ACC112 (cell line): Measurements from ENCODE around the gene PSG1.
"Not testable (repeated sequence)": the region's sequence is repeated elsewhere in the genome, so short reads cannot be mapped to it uniquely, and the experiment has no call there.

Experiments used
- H2AFZ ChIP-seq: fragments of 200-600 bp; sonication (generic); one replicate; pipeline ENCODE4 v1.6.0; 2017; ENCODE audit warnings: antibody characterized with exemption, low read length; ENCODE audit not compliant: unreplicated experiment
- H3K27ac ChIP-seq: fragments of 200-600 bp; sonication (generic); 2 replicates; pipeline ENCODE4 v1.5.1; 2014; ENCODE audit warnings: low read depth, mild to moderate bottlenecking, antibody characterized with exemption, low read length, moderate library complexity
- H3K27me3 ChIP-seq: fragments of 200-600 bp; sonication (generic); 2 replicates; pipeline ENCODE4 v1.6.1; 2014; ENCODE audit warnings: mild to moderate bottlenecking, antibody characterized with exemption, low read length, moderate library complexity, mixed read lengths; ENCODE audit not compliant: insufficient read depth
- H3K36me3 ChIP-seq: fragments of 200-600 bp; sonication (generic); 2 replicates; pipeline ENCODE4 v1.6.1; 2016; ENCODE audit warnings: mild to moderate bottlenecking, antibody characterized with exemption, low read length, moderate library complexity, mixed read lengths; ENCODE audit not compliant: insufficient read depth
- H3K4me1 ChIP-seq: fragments of 200-600 bp; sonication (generic); one replicate; pipeline ENCODE4 v1.6.1; 2016; ENCODE audit warnings: low read length, mixed read lengths; ENCODE audit not compliant: insufficient read depth, unreplicated experiment, control insufficient read depth
- H3K4me3 ChIP-seq: fragments of 200-600 bp; sonication (generic); 2 replicates; pipeline ENCODE4 v1.5.1; 2014; ENCODE audit warnings: mild to moderate bottlenecking, low read depth, low read length
- H3K79me2 ChIP-seq: fragments of 200-600 bp; sonication (generic); one replicate; pipeline ENCODE4 v1.6.0; 2016; ENCODE audit warnings: low read length; ENCODE audit not compliant: control insufficient read depth, unreplicated experiment, insufficient read depth

The PSG1 gene

GRCh38 chr19:42881279-42881678 is 1.8 kb upstream of the PSG1 start:
- not testable (repeated sequence) for H2AFZ ChIP-seq

GRCh38 chr19:42880621-42881020 is 1.1 kb upstream of the PSG1 start:
- not testable (repeated sequence) for H3K79me2 ChIP-seq, H3K27ac ChIP-seq, H3K27me3 ChIP-seq, H2AFZ ChIP-seq, H3K36me3 ChIP-seq, H3K4me3 ChIP-seq
- H3K4me1 ChIP-seq, result peaks cover 14% of the 10 kb centered on the region

More at GRCh38 chr19:42881279-42881678, 1.8 kb upstream of the PSG1 start:
- not testable (repeated sequence) for H3K36me3 ChIP-seq, H3K27ac ChIP-seq, H3K4me3 ChIP-seq, H3K27me3 ChIP-seq, H3K79me2 ChIP-seq, H3K4me1 ChIP-seq

- peak overlapping the region; percentile 95 for H3K27ac ChIP-seq
- not testable (repeated sequence) for H2AFZ ChIP-seq, H3K4me3 ChIP-seq, H3K27me3 ChIP-seq, H3K36me3 ChIP-seq, H3K79me2 ChIP-seq
- peaks cover 15% of the 10 kb centered on the region for H3K4me1 ChIP-seq
Observed at GRCh38 chr19:42876596-42876995, 2.9 kb downstream of the PSG1 start.

- peak overlapping the region; percentile 95 for H3K27ac ChIP-seq
- H3K27me3 ChIP-seq, H3K79me2 ChIP-seq: not testable (repeated sequence)
Observed at GRCh38 chr19:42875881-42876280, 3.6 kb downstream of the PSG1 start.

GRCh38 chr19:42874901-42875813 is 4.4 kb downstream of the PSG1 start:
- not testable (repeated sequence) for H3K27me3 ChIP-seq, H3K4me3 ChIP-seq, H3K79me2 ChIP-seq, H3K36me3 ChIP-seq, H2AFZ ChIP-seq
- H3K4me1 ChIP-seq, result peaks cover 15% of the 10 kb centered on the region
- H3K27ac ChIP-seq, result peak overlapping the region; percentile 95

More at GRCh38 chr19:42875881-42876280, 3.6 kb downstream of the PSG1 start:
- H3K36me3 ChIP-seq, H2AFZ ChIP-seq, H3K4me3 ChIP-seq: not testable (repeated sequence)
- H3K4me1 ChIP-seq, result peaks cover 15% of the 10 kb centered on the region

GRCh38 chr19:42874136-42874535 is 5.4 kb downstream of the PSG1 start:
- peak overlapping the region; percentile 95; the same call in 1 of the 2 replicates for H3K27ac ChIP-seq
- H3K4me1 ChIP-seq, result peaks cover 15% of the 10 kb centered on the region
- not testable (repeated sequence) for H2AFZ ChIP-seq, H3K79me2 ChIP-seq, H3K4me3 ChIP-seq, H3K27me3 ChIP-seq, H3K36me3 ChIP-seq

GRCh38 chr19:42872608-42873007 is 6.9 kb downstream of the PSG1 start:
- Histone ChIP-seq H3K27me3 (no peaks in the 10 kb centered on the region), H3K4me1 (peaks cover 15% of the 10 kb centered on the region), H3K27ac (no peak overlapping the region)

GRCh38 chr19:42857544-42857867 is 22.0 kb downstream of the PSG1 start:
- no peaks in the 10 kb centered on the region for H3K27me3 ChIP-seq
- H3K4me1 ChIP-seq, result peaks cover 6% of the 10 kb centered on the region
- H2AFZ ChIP-seq, result no peak overlapping the region
- H3K27ac ChIP-seq, result no peak overlapping the region
- no peaks in the 10 kb centered on the region for H3K36me3 ChIP-seq
- H3K4me3 ChIP-seq, result no peak overlapping the region
- H3K79me2 ChIP-seq, result no peaks in the 10 kb centered on the region

More at GRCh38 chr19:42872608-42873007, 6.9 kb downstream of the PSG1 start:
- H3K79me2 ChIP-seq, result no peaks in the 10 kb centered on the region
- H2AFZ ChIP-seq, result no peak overlapping the region
- no peak overlapping the region for H3K4me3 ChIP-seq
- no peaks in the 10 kb centered on the region for H3K36me3 ChIP-seq

GRCh38 chr19:42856866-42857543 is 22.5 kb downstream of the PSG1 start:
- H3K79me2 ChIP-seq, H3K27me3 ChIP-seq, H3K4me3 ChIP-seq, H3K36me3 ChIP-seq, H3K27ac ChIP-seq, H2AFZ ChIP-seq: not testable (repeated sequence)
- peaks cover 10% of the 10 kb centered on the region for H3K4me1 ChIP-seq

GRCh38 chr19:42854745-42855144 is 24.8 kb downstream of the PSG1 start:
- not testable (repeated sequence) for H3K36me3 ChIP-seq, H3K27me3 ChIP-seq, H3K4me3 ChIP-seq, H2AFZ ChIP-seq, H3K79me2 ChIP-seq, H3K27ac ChIP-seq
- peaks cover 25% of the 10 kb centered on the region for H3K4me1 ChIP-seq

- H3K4me1 ChIP-seq, result peaks cover 25% of the 10 kb centered on the region
Observed at GRCh38 chr19:42853231-42853630, 26.3 kb downstream of the PSG1 start.

More at GRCh38 chr19:42853231-42853630, 26.3 kb downstream of the PSG1 start:
- not testable (repeated sequence) for H3K79me2 ChIP-seq, H3K36me3 ChIP-seq, H2AFZ ChIP-seq, H3K27me3 ChIP-seq, H3K4me3 ChIP-seq
- peak overlapping the region; percentile 97 for H3K27ac ChIP-seq
